MM.1S (cell line): ENCODE results near the gene SLC24A3.

ENCODE experiments used
- DNase-seq: peaks from one replicate; pipeline ENCODE4 v3.0.0-alpha.2; 2015
- H2AFZ ChIP-seq: fragments of 300-600 bp; sonication (generic); 2 replicates; pipeline ENCODE4 v1.6.0; 2016; ENCODE audit warnings: antibody characterized with exemption, low read length
- H3F3A ChIP-seq: fragments of 300-600 bp; sonication (generic); 2 replicates; pipeline ENCODE4 v1.6.1; 2016; ENCODE audit warnings: mild to moderate bottlenecking, antibody characterized with exemption, low read length, moderate library complexity, mixed read lengths; ENCODE audit not compliant: insufficient read depth
- H3K27ac ChIP-seq: fragments of 300-600 bp; sonication (generic); 2 replicates; pipeline ENCODE4 v1.5.1; 2016; ENCODE audit warnings: mild to moderate bottlenecking, low read length
- H3K27me3 ChIP-seq: fragments of 300-600 bp; sonication (generic); replicated peaks from 2 replicates; pipeline ENCODE4 v1.6.0; 2016; ENCODE audit warnings: low read length; ENCODE audit not compliant: insufficient read depth
- H3K36me3 ChIP-seq: fragments of 300-600 bp; sonication (generic); replicated peaks from 2 replicates; pipeline ENCODE4 v1.6.1; 2016; ENCODE audit warnings: mild to moderate bottlenecking, low read length, mixed read lengths; ENCODE audit not compliant: insufficient read depth
- H3K4me1 ChIP-seq: fragments of 300-600 bp; sonication (generic); 2 replicates; pipeline ENCODE4 v1.6.1; 2016; ENCODE audit warnings: low read length, mixed read lengths
- H3K4me2 ChIP-seq: fragments of 300-600 bp; sonication (generic); 2 replicates; pipeline ENCODE4 v1.6.0; 2016; ENCODE audit warnings: low read depth, low read length
- H3K4me3 ChIP-seq: fragments of 300-600 bp; sonication (generic); 2 replicates; pipeline ENCODE4 v1.5.1; 2016; ENCODE audit warnings: low read length, mixed read lengths
- H3K79me2 ChIP-seq: fragments of 300-600 bp; sonication (generic); 2 replicates; pipeline ENCODE4 v1.6.1; 2016; ENCODE audit warnings: mixed run types, low read length, mixed read lengths
- H3K9ac ChIP-seq: fragments of 300-600 bp; sonication (generic); 2 replicates; pipeline ENCODE4 v1.6.1; 2016; ENCODE audit warnings: low read length, mixed read lengths
- H3K9me2 ChIP-seq: fragments of 300-600 bp; sonication (generic); replicated peaks from 2 replicates; pipeline ENCODE4 v1.6.1; 2016; ENCODE audit warnings: mild to moderate bottlenecking, low read length, mixed read lengths; ENCODE audit not compliant: insufficient read depth
- H3K9me3 ChIP-seq: fragments of 300-600 bp; sonication (generic); replicated peaks from 2 replicates; pipeline ENCODE4 v1.6.1; 2016; ENCODE audit warnings: mild to moderate bottlenecking, low read length, mixed read lengths; ENCODE audit not compliant: insufficient read depth
- H4K20me1 ChIP-seq: fragments of 300-600 bp; sonication (generic); 2 replicates; pipeline ENCODE4 v1.6.1; 2016; ENCODE audit warnings: mild to moderate bottlenecking, low read length, moderate library complexity, mixed read lengths; ENCODE audit not compliant: insufficient read depth
- CTCF ChIP-seq: fragments of 300-600 bp; sonication (generic); IDR thresholded peaks from 2 replicates; pipeline ENCODE4 v1.5.1; 2016; ENCODE audit warnings: antibody characterized with exemption, low read length, mixed read lengths
- EZH2 ChIP-seq: fragments of 300-600 bp; sonication (generic); optimal IDR thresholded peaks from 2 replicates; pipeline ENCODE3; 2017; ENCODE audit warnings: low read depth, mild to moderate bottlenecking, antibody characterized with exemption, low read length, mixed read lengths
- EZH2phosphoT487 ChIP-seq: fragments of 300-600 bp; sonication (generic); IDR thresholded peaks from 2 replicates; pipeline ENCODE4 v1.6.1; 2018; ENCODE audit warnings: antibody characterized with exemption, low read length

Gene SLC24A3

GRCh38 chr20:19405958-19406357, 193.5 kb downstream of the SLC24A3 start:
- H3K27ac ChIP-seq, result no peak overlapping the region
- H4K20me1 ChIP-seq, result no peaks in the 10 kb centered on the region
- no peaks in the 10 kb centered on the region for H3K4me1 ChIP-seq
- H2AFZ ChIP-seq, result no peak overlapping the region
- DNase-seq, result no peak
- no peaks in the 10 kb centered on the region for H3K9me2 ChIP-seq
- TF ChIP-seq EZH2 (no peak), CTCF (no peak), EZH2phosphoT487 (no peak)
- no peaks in the 10 kb centered on the region for H3K9me3 ChIP-seq
- H3K79me2 ChIP-seq, result no peaks in the 10 kb centered on the region
- no peaks in the 10 kb centered on the region for H3F3A ChIP-seq
- no peak overlapping the region for H3K9ac ChIP-seq
- no peaks in the 10 kb centered on the region for H3K36me3 ChIP-seq
- H3K4me3 ChIP-seq, result no peak overlapping the region
- no peak overlapping the region for H3K4me2 ChIP-seq
- no peaks in the 10 kb centered on the region for H3K27me3 ChIP-seq

DNA sequence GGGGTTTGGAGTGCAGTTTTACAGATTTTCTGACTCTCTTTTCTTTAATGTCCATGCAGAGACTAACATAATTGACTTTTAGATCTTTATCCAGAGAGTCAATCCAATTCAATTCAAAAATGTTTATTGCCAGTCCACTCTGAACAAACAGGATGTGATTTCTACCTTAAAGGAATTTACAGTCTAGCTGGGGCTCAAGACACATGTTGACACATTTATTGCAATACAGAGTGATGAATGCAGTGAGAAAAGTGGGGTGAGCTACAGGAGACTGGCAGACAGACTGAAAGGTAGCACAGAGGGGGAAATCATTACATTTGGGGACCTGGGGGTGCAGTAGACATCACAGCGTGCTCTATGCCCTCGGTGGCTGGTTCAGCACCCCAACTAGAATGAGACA, 193.9 kb downstream of the SLC24A3 start:
- Histone ChIP-seq H3K27me3 (no peaks in the 10 kb centered on the region), H3K4me2 (no peak overlapping the region), H2AFZ (no peak overlapping the region), H3F3A (no peaks in the 10 kb centered on the region), H3K9ac (no peak overlapping the region), H3K9me2 (no peaks in the 10 kb centered on the region), H3K36me3 (no peaks in the 10 kb centered on the region), H3K9me3 (no peaks in the 10 kb centered on the region), H3K4me3 (no peak overlapping the region), H3K4me1 (no peaks in the 10 kb centered on the region), H3K79me2 (no peaks in the 10 kb centered on the region), H3K27ac (no peak overlapping the region), H4K20me1 (no peaks in the 10 kb centered on the region)
- DNase-seq, result no peak
- no peak for TF ChIP-seq CTCF
- no peak for TF ChIP-seq EZH2phosphoT487
- no peak for TF ChIP-seq EZH2

GRCh38 chr20:19407196-19407595, 194.8 kb downstream of the SLC24A3 start:
- Histone ChIP-seq H3K9ac (no peak overlapping the region), H3K4me2 (no peak overlapping the region), H2AFZ (no peak overlapping the region), H3K9me3 (no peaks in the 10 kb centered on the region), H3K36me3 (no peaks in the 10 kb centered on the region), H3K4me1 (no peaks in the 10 kb centered on the region), H3K27me3 (no peaks in the 10 kb centered on the region), H3K27ac (no peak overlapping the region), H3F3A (no peaks in the 10 kb centered on the region), H3K79me2 (no peaks in the 10 kb centered on the region), H3K9me2 (no peaks in the 10 kb centered on the region), H4K20me1 (no peaks in the 10 kb centered on the region), H3K4me3 (no peak overlapping the region)
- DNase-seq, result no peak
- TF ChIP-seq EZH2, result no peak
- no peak for TF ChIP-seq CTCF
- no peak for TF ChIP-seq EZH2phosphoT487

- Histone ChIP-seq H3K27me3 (no peaks in the 10 kb centered on the region), H2AFZ (no peak overlapping the region), H3K9me2 (no peaks in the 10 kb centered on the region), H3K27ac (no peak overlapping the region), H3K36me3 (no peaks in the 10 kb centered on the region), H3K9me3 (no peaks in the 10 kb centered on the region), H3K4me3 (no peak overlapping the region), H3K79me2 (no peaks in the 10 kb centered on the region), H4K20me1 (no peaks in the 10 kb centered on the region), H3K9ac (no peak overlapping the region), H3K4me1 (no peaks in the 10 kb centered on the region), H3K4me2 (no peak overlapping the region), H3F3A (no peaks in the 10 kb centered on the region)
- TF ChIP-seq CTCF (no peak), EZH2 (no peak), EZH2phosphoT487 (no peak)
- no peak for DNase-seq
These were observed 195.3 kb downstream of the SLC24A3 start for GRCh38 chr20:19407736-19408135.
